Measurements from ENCODE around the gene WDR33.

WDR33 gene

DNA sequence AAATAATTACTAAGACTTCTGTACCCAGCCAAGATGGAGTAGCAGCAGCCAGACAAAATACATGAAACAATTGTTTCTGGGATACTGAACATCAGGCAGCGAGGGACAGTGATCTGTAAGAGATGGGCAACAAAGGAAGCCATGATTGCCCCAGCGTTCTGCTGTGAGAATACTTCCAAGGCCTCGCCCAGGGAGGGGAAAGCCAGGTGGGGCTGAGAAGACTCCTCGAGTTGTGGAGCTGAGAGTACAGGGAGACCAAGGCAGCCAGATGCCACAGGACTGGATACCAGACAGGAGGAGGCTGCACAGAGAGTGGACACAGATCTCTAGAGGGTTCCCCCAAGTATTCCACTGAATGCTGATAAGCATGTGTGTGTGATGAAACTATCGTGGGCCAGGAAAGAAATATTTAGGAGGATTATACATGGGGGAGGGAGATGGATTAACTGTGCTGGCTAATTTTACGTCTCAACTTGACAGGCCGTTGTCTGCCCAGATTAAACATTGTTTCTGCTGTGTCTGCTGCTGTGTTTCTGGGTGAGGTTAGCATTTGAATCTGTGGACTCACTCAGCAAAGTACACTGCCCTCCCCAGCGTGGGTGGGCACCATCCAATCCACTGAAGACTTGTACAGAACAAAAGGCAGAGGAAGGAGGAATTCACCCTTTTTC is 125.4 kb downstream of the WDR33 start:
- TF ChIP-seq PAX5 (IDR thresholded peaks at IDR 0.05; ENCODE audit: insufficient read depth, low read length, severe bottlenecking) (no peak), POLR2AphosphoS5 (IDR thresholded peaks at IDR 0.05; ENCODE audit: low read depth, low read length) (no peak), POLR2A (IDR thresholded peaks at IDR 0.05; ENCODE audit: low read depth, low read length) (no peak), POU2F2 (IDR thresholded peaks at IDR 0.05; ENCODE audit: low read depth, low read length) (no peak), SPI1 (IDR thresholded peaks at IDR 0.05; ENCODE audit: low read depth, low read length) (no peak), TAF1 (IDR thresholded peaks at IDR 0.05; ENCODE audit: low read depth, low read length) (no peak)
- FAIRE-seq = no peak
- no peak for DNase-seq (ENCODE audit: insufficient read length, low spot score)

DNA sequence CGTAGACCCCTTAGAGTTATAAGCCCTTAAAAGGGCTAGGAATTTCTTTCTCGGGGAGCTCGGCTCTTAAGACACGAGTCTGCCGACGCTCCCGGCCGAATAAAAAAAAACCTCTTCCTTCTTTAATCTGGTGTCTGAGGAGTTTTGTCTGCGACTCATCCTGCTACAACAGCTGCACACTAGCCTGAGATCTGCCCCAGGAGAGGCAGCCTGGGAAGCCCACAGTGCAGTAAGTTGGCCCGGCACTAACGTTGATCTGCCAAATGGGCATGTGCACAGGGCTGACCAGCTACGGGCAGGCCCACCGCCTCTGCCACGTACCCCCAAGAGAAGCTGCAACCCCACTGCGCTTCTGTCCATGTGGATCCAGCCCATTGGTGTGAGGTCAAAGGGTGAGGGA is 127.2 kb downstream of the WDR33 start:
- no peak for DNase-seq (ENCODE audit: insufficient read length, low spot score)
- TF ChIP-seq SPI1 (IDR thresholded peaks at IDR 0.05; ENCODE audit: low read depth, low read length) (no peak), POLR2AphosphoS5 (IDR thresholded peaks at IDR 0.05; ENCODE audit: low read depth, low read length) (no peak), TAF1 (IDR thresholded peaks at IDR 0.05; ENCODE audit: low read depth, low read length) (no peak), PAX5 (IDR thresholded peaks at IDR 0.05; ENCODE audit: insufficient read depth, low read length, severe bottlenecking) (no peak), POU2F2 (IDR thresholded peaks at IDR 0.05; ENCODE audit: low read depth, low read length) (no peak), POLR2A (IDR thresholded peaks at IDR 0.05; ENCODE audit: low read depth, low read length) (no peak)
- no peak for FAIRE-seq

DNA sequence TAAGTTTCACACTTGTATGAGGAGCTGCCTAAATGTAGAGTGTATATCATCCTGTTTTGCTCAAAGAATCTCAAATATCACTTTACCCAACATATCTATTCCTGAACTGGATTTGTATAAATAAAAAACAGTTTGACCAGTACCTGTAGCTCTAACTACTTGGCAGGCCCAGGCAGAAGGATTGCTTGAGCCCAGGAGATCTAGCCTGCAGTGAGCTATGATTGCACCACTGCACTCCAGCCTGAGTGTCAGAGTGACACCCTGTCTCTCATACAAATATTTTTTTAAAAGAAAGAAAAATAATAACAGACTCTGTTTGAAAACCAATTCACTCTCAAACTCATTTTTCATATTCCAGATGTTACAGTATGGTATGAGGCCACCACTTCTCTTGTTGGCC is 127.9 kb downstream of the WDR33 start:
- no peak for DNase-seq (ENCODE audit: insufficient read length, low spot score)
- FAIRE-seq = no peak
- no peak for TF ChIP-seq TAF1 (IDR thresholded peaks at IDR 0.05; ENCODE audit: low read depth, low read length)
- TF ChIP-seq POLR2AphosphoS5 (IDR thresholded peaks at IDR 0.05; ENCODE audit: low read depth, low read length) = no peak
- no peak for TF ChIP-seq POLR2A (IDR thresholded peaks at IDR 0.05; ENCODE audit: low read depth, low read length)
- no peak for TF ChIP-seq SPI1 (IDR thresholded peaks at IDR 0.05; ENCODE audit: low read depth, low read length)
- TF ChIP-seq PAX5 (IDR thresholded peaks at IDR 0.05; ENCODE audit: insufficient read depth, low read length, severe bottlenecking) = no peak
- TF ChIP-seq POU2F2 (IDR thresholded peaks at IDR 0.05; ENCODE audit: low read depth, low read length) = no peak

DNA sequence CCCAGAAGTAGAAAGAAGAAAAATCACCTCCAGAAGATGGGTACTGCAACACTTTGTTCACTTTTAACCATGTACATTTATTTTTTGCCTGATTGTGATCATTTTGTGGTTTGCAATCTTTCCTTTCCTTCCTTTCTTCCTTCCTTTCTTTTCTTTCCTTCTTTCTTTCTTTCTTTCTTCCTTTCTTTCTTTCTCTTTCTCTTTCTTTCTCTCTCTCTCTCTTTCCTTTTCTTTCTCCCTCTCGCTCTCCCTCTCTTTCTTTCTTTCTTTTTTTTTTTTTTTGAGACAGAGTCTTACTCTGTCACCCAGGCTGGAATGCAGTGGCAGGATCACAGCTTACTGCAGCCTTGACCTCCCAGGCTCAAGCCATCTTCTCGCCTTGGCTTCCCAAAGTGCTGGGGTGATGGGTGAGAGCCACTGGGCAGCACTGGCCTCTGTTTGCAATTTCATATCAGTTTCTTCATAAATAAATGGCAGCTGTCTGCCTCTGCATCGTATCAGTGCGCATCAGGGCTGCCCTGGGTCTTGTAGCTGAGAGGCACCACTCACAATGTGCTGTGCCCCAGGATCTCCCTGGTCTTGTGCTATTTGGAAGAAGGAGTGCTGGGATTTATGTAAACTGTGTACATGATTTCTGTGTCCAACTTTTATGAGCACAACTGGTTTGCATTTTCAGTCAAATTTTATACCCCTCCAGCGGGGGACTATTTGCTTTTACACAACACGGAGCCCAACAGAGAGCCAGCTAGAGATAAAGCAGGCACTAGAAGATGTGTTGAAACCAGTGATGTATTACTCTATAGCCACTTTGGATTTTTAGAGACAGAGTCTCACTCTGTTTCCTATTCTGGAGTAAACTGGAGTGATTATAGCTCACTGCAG is 128.8 kb downstream of the WDR33 start:
- TF ChIP-seq POU2F2 (IDR thresholded peaks at IDR 0.05; ENCODE audit: low read depth, low read length) (no peak), POLR2AphosphoS5 (IDR thresholded peaks at IDR 0.05; ENCODE audit: low read depth, low read length) (no peak), SPI1 (IDR thresholded peaks at IDR 0.05; ENCODE audit: low read depth, low read length) (no peak), TAF1 (IDR thresholded peaks at IDR 0.05; ENCODE audit: low read depth, low read length) (no peak), POLR2A (IDR thresholded peaks at IDR 0.05; ENCODE audit: low read depth, low read length) (no peak), PAX5 (IDR thresholded peaks at IDR 0.05; ENCODE audit: insufficient read depth, low read length, severe bottlenecking) (no peak)
- no peak for DNase-seq (ENCODE audit: insufficient read length, low spot score)
- no peak for FAIRE-seq

DNA sequence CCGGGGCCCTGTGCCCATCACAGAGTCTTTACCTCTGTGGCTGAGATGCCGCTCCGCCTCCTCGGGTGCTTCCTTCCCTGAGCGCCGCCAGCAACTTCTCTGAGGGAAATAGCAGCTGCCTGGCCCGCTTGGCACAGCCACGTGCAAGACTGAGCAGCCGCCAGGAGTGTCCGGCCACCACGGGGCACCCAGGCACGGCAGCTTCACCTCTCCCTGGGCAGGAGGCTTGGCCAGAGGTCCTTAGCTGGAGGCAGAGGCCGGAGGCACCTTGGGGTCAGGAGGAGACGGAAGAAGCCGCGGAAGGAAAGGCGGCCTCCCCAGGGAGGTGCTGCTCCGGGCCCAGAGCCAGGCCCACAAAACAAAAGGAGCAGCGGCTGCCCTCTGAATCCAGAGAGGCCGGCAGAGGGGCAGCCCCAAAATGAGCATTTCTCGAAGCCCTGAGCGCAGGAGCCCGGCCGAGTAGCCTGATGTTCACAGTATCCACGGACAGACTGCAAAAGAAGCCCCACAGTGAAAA is 129.6 kb downstream of the WDR33 start:
- DNase-seq (ENCODE audit: insufficient read length, low spot score) (no peak), FAIRE-seq (no peak)

DNA sequence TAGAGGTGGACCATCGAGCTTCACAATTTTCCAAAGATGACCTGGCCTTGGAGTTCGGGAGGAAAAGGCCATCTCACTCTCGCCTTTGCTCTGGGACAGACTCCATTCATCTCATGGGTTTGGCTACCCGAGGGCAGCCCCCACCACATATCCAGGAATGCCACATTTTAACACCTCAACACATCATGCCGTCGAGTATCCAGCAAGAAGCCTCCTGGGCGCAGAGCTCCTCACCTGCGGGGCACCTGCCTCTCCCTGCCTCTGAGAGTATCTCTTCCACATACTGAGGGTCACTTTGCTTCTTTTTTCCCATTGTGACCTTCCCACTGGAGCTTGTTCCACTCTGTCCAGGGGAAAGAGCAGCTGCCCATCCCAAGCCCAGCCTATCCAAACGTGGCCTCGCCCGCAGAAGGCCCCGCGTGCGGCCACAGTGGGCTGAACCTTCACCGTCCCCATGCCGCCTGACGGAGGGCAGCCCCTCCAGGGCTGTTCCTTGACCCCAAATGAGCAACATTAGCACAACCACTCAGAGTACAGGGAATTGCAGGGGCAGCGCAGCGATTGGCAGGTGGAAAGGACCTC is 130.2 kb downstream of the WDR33 start:
- FAIRE-seq (no peak), DNase-seq (ENCODE audit: insufficient read length, low spot score) (no peak)
- TF ChIP-seq SPI1 (IDR thresholded peaks at IDR 0.05; ENCODE audit: low read depth, low read length) (no peak), POLR2A (IDR thresholded peaks at IDR 0.05; ENCODE audit: low read depth, low read length) (no peak), POU2F2 (IDR thresholded peaks at IDR 0.05; ENCODE audit: low read depth, low read length) (no peak), POLR2AphosphoS5 (IDR thresholded peaks at IDR 0.05; ENCODE audit: low read depth, low read length) (no peak), PAX5 (IDR thresholded peaks at IDR 0.05; ENCODE audit: insufficient read depth, low read length, severe bottlenecking) (no peak), TAF1 (IDR thresholded peaks at IDR 0.05; ENCODE audit: low read depth, low read length) (no peak)

More for the DNA sequence above, 129.6 kb downstream of the WDR33 start:
- TF ChIP-seq PAX5 (IDR thresholded peaks at IDR 0.05; ENCODE audit: insufficient read depth, low read length, severe bottlenecking) (no peak), POLR2A (IDR thresholded peaks at IDR 0.05; ENCODE audit: low read depth, low read length) (no peak), TAF1 (IDR thresholded peaks at IDR 0.05; ENCODE audit: low read depth, low read length) (no peak), POU2F2 (IDR thresholded peaks at IDR 0.05; ENCODE audit: low read depth, low read length) (no peak), POLR2AphosphoS5 (IDR thresholded peaks at IDR 0.05; ENCODE audit: low read depth, low read length) (no peak), SPI1 (IDR thresholded peaks at IDR 0.05; ENCODE audit: low read depth, low read length) (no peak)

DNA sequence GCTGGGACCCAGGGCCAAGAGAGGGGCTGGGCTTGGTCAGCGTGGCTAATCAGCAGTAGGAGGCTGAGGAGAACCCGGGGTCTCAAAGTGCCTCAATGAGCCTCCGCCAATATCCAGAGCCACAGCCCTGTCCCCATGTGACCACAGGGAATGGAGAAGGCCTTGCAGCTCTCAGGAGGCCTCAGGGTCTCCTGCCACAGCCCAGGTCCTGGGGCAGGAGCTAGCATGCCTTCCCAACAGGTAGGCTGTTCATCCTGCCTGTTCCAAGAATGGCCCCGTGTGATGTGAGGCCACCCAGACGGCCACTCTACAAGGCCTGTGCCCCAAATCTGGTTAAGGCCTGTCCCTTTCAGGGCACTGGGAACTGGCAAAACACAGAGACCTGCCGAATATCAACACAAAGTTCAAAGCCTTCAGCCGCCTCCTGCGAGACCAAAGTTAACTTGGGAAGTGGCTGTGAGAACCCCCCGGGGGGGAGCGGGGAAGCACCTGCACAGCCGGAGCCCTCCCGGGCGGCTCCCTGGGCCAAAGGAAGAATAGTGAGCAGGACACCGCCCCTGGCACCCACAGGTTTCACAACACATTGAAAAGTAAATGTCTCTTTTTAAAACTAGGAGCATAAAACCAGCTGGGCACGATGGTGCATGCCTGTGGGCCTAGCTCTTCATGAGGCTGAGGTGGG is 131.2 kb downstream of the WDR33 start:
- TF ChIP-seq PAX5 (IDR thresholded peaks at IDR 0.05; ENCODE audit: insufficient read depth, low read length, severe bottlenecking) (no peak), SPI1 (IDR thresholded peaks at IDR 0.05; ENCODE audit: low read depth, low read length) (no peak), POU2F2 (IDR thresholded peaks at IDR 0.05; ENCODE audit: low read depth, low read length) (no peak), TAF1 (IDR thresholded peaks at IDR 0.05; ENCODE audit: low read depth, low read length) (no peak), POLR2A (IDR thresholded peaks at IDR 0.05; ENCODE audit: low read depth, low read length) (no peak)
- DNase-seq (ENCODE audit: insufficient read length, low spot score) = no peak

DNA sequence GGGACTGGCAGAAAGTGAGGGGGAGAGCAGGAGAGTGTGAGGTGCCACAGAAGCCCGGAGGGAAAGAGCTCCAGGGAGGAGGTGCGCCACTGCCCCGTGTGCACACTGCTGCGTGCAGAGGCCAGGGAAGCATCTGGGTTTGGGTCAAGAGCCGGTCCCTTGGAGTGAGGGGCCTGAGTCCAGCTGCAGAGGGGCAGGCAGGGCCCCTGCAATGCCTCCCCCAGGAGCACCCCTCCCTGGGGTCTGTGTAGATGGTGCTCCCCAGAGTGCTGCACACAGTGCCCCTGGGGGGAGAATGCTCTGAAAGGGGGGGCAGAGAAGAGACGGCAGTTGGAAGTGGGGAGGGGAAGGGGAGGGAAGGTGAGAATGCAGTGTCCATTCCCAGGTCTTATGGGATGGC is 132.0 kb downstream of the WDR33 start:
- FAIRE-seq (no peak), DNase-seq (ENCODE audit: insufficient read length, low spot score) (no peak)
- no peak for TF ChIP-seq POLR2AphosphoS5 (IDR thresholded peaks at IDR 0.05; ENCODE audit: low read depth, low read length)

More for the DNA sequence above, 131.2 kb downstream of the WDR33 start:
- FAIRE-seq = no peak

DNA sequence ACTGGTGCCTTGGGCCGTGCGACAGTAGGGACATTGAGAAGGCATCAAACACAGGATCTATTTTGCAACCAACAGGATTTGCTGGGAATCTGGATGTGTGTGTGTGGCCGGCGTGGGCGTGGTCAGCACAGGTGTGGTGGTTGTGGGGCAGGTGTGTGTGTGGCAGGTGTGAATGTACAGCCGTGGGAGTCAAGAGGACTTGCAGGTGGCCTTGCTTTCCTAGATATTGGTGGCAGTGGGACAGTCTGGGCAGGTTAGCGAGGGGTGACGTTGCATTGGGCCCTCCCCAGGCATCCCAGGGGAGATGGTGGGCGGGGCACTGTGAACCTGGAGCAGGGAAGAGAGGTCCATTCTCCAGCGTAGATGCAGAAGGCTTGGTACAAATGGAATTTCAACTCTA is 132.4 kb downstream of the WDR33 start:
- no peak for DNase-seq (ENCODE audit: insufficient read length, low spot score)
- no peak for FAIRE-seq
- TF ChIP-seq PAX5 (IDR thresholded peaks at IDR 0.05; ENCODE audit: insufficient read depth, low read length, severe bottlenecking) (no peak), POLR2AphosphoS5 (IDR thresholded peaks at IDR 0.05; ENCODE audit: low read depth, low read length) (no peak), TAF1 (IDR thresholded peaks at IDR 0.05; ENCODE audit: low read depth, low read length) (no peak), POLR2A (IDR thresholded peaks at IDR 0.05; ENCODE audit: low read depth, low read length) (no peak), SPI1 (IDR thresholded peaks at IDR 0.05; ENCODE audit: low read depth, low read length) (no peak), POU2F2 (IDR thresholded peaks at IDR 0.05; ENCODE audit: low read depth, low read length) (no peak)
